NCI-H1092 (cell line): ENCODE measurements around the gene XRCC1.

Source experiments
- DNase-seq: peaks from one replicate; lab custom pipeline; 2025; lab: John Stamatoyannopoulos, UW

XRCC1 gene, protein sequence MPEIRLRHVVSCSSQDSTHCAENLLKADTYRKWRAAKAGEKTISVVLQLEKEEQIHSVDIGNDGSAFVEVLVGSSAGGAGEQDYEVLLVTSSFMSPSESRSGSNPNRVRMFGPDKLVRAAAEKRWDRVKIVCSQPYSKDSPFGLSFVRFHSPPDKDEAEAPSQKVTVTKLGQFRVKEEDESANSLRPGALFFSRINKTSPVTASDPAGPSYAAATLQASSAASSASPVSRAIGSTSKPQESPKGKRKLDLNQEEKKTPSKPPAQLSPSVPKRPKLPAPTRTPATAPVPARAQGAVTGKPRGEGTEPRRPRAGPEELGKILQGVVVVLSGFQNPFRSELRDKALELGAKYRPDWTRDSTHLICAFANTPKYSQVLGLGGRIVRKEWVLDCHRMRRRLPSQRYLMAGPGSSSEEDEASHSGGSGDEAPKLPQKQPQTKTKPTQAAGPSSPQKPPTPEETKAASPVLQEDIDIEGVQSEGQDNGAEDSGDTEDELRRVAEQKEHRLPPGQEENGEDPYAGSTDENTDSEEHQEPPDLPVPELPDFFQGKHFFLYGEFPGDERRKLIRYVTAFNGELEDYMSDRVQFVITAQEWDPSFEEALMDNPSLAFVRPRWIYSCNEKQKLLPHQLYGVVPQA

DNA sequence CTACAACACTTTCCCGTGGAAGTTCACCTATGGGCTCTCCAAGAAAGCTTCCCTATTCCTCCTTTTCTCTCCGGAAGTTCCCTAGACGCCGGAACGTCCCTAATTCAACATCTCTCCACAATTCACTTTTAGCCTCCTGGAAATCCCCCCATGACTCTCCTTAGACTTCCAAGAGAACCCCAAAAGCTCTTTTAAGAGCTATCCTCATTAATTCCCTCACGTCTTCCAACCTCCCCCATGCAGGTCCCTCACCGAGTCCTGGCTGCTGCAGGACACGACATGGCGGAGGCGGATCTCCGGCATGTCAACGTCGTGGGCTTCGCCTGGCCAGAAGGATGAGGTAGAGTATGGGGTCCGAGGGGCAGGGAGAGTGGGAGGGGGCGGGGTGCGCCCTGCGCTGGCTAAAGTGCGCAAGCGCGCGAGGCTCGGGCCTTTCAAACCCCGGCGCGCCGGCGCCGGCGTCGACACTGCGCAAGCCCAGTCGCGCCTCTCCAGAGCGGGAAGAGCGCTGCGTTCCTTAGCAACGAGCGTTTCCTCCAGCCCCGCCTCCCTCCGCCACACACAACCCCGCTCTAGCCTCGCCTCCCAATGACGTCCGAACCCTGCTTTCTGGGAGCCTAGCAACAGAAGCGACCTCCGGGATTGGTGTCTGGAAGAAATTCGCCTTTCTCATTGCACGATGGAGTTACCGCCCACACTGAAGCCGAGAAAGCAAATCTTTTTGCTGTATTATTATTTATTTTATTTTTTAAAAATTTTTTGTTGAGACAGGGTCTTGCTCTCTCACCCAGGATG is at the start of gene XRCC1, which contains the start of gene PINLYP:
Gene XRCC1, minus strand, starts transcription at position 372 of the 795 bp plus-strand sequence. Its CDS starts 69 bp downstream, at position 303.
Gene PINLYP, plus strand, starts transcription at position 646 of the 795 bp plus-strand sequence. CDS start 1,391 bp downstream, outside the sequence.
- DNase-seq = peak; percentile 96

DNA sequence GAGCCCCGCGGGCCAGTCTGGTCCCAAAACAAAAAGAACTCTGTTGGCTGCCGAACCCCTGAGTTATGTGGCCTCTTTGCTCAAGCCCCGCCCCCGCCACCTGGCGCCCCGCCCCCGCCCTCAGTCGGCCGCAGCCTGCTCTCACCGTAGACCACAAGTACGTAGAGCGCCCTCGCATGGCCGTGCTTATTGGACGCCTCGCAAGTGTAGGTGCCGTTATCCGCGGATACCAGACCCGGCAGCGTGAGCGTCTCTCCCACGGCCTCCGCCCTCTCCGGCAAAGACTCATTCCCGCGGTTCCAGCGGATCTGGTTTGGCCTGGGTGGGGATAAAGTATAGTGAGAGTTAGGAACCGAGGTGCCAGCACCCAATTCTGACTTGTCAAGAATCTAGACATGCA is 49.6 kb upstream of the XRCC1 start:
- no peak for DNase-seq

DNA sequence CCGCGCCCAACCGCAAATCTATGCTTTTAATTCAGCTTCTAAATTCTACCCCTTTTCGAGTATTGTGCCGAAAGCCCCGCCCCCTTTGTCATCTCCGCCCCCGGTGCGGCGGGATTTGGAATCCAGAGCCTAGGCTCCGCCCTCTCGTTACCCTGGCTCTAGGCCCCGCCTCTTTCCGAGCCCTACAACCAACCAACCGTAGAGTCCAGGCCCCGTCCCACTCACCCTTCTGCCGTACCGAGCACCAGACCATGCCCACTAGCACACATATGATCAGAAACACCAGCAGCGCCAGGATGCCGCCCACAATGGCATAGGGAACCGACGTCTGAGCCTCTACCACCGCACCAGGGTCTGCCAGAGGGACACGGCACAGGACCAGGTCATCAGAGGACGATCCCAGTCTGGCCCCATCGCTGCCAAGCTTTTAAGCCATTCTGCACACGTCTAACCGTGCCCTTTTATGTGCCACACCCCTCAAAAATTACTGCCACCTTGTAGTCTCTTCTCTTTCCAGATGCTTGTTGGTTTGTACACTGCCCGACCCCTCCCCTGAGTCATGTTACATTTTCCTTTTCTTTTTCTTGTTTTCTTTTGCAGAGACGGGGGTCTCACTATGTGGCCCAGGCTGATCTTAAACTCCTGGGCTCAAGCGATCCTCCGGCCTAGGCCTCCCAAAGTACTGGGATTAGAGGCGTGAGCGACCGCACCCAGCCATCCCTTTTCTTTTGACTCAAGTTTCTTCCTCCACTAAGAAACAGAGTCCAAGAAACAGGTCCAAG is 48.8 kb upstream of the XRCC1 start:
- DNase-seq = no peak

DNA sequence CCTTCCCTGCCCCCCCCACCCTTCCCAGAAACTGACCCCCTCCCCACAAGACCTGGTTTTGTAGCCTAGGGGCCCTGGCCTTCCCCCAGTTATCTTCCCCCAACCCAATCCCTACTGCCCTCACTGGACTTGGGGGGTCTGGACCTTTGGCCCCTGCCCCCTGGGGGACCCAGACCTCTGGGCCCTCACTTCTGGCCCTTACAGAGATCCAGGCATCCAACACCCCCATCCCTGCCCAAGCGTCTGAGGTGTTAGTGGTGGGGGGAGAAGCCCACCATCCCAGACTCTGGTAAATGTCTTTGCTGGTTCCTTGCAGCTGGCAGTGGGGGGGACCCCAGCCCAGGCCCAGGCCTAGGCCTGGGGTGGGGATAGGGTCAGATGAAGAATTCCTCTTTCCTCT is 47.6 kb upstream of the XRCC1 start:
- DNase-seq = no peak

DNA sequence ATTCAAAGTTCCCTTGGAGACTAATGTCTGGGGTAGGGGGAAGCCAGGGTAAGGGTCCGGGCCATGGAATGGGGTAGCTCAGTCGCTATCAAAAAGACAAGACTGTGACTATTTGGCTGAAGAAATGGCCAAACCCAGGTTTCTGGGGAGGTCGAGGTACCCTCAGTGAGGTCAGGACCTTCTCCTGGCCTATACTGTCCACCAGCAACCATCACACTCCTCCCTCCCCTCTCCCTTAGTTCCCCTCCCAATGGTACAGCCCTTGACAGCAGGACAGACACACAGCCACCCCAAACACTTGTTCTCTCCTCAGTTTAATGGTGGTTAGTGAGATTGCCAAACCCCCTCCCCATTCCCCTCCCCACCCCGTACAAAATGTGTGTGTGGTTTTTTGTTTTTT is 46.7 kb upstream of the XRCC1 start:
- no peak for DNase-seq

DNA sequence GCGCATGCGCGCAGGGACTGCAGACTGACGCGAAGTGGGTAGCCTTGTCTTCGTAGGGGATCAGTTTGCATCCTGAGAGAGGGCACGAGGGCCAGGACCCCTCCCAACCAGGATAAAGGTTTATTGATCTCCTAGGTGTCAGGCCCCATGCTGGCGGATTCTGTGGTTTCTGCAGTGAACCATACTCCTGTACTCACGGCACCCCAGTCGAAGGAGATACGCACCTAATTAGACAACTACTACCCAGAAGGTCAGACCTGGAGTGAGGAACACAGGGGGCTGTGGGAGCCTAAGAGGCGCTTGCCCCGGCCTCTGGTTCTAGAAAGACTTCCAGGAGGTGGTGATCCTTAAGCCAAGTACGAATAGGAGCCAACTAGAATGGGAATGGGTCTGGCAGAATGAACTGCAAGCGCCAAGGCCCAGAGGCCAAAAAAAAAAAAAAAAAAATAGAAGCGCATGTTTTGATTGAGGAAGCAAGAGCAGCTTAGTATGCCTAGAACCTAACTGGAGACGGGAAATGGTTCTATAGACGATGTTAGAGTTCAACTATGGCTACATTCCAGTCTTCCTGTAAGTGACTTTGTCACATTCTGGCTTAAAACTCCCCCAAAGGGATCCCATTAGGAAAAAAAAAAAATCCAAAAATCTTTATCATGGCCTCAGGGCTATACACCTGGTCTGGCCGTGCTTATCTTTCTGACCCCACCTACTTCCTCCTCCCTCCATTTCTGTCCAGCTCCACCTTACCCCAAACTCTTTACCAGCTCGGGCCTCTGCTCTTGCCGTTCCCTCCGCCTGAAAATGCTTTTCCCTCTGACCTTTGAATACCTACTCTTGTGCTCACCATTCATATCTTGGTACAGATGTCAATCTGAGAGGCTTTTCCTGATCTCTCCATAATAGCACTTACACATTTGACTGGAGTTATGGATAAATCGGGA is 45.0 kb upstream of the XRCC1 start:
- DNase-seq = no peak

DNA sequence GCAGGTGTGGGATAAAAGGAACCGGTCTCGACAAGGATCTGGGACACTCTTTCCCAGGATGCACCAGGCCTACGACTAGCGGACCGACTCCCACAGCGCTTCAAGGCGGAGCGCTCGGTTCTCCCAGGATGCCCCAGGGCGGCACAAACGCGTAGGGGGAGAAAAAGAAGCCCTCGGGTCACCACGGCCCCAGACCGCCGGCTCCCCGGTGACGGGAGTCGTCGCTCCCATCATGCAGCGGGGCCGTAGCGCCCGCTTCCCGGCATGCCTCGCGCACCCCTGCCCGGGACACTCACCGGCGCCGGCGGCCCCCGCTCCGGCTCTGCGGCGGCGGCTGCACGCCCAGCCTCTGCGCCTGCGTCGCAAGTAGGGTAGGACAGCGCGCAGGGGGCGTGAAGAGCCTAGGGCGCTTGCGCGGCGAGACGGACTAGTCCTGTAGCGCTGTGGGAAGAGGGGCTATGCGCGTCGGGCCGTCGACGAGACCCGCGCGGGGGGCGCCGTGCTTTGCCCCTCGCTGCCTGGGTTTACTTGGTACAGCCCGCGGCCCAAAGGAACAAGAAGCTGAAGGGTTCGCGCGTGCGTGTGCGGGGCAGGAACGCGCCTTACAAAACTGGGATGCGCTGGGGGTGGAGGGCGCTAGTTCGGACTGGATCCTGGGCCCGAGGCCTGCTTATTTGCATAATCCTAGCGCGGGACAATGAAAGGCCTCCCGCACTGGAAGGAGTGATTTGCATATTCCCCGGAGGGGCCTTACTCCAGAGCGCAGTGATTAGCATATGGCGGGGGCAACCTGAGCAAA is 44.1 kb upstream of the XRCC1 start, which contains the start of gene ZNF428:
Gene ZNF428, minus strand, starts transcription at position 368 of the 799 bp plus-strand sequence. CDS start 5,325 bp downstream, outside the sequence.
- peak; percentile 80 for DNase-seq

DNA sequence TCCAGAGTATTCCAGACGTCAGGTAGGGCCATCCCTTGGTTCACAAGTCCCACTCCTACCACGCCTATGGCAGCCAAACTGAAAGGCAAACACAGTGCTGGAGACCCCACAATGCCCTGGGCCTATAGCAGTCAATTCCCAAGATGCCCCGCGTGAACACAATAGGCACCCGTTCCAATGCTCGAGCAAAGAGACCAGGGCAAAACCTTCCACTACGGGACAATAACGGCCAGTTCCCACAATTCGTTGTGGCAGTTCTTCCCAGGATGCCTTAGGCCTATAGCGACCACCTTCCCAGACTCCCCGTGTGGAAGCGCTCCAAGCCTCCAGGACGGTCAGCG is 43.6 kb upstream of the XRCC1 start:
- DNase-seq = peak; percentile 39

DNA sequence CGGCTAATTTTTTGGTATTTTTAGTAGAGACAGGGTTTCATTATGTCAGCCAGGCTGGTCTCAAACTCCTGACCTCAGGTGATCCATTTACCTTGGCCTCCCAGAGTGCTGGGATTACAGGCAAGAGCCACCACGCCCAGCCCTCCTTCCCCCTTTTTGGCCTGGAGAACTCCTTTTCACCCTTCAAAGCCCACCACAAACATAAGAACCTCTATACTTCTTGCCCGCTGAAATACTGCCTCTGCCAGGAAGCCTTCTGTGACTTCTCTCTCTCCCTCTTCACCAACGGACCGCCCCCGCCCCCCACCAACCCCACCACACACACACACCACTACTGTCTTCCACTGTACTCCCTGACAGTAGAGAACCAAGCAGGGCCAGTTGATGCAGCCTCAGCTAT is 41.6 kb upstream of the XRCC1 start:
- DNase-seq = no peak

DNA sequence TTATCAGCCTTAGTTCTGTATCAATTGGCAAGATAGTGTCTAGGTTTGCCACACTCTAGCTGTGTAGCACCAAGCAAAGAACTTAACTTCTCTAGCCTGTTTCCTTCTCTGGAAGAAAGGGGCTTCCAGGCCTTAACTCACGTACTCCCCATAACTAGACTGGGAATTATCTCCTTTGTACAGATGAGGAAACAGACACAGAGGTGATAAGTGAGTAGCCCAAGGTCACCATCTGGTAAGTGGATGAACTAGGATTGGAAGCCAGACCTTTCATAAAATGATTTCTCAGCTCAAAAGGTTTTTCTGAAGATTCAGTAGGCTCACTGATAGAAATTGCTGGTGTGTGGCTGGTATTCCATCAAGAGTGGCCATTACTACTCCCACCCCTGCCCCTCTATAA is 41.0 kb upstream of the XRCC1 start:
- DNase-seq = no peak

DNA sequence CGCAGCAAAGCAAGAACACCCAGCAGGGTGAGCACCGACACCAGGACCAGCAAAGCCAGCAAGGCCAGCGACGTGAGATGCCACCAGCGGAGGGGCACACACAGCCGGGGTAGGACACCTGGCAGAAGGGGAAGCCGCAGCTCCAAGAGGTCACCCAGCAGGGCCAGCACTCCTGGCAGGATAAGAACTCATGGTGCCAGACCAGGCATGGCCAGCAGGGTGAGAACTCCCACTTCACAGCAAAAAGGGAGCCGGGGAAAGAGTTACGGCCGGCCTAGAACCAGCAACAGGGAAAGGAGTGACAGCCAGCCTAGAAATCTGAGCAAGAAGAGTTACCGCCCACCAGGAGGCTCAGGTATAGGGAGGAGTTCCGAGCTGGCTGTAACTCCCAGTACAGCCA is 37.0 kb upstream of the XRCC1 start:
- DNase-seq = no peak

DNA sequence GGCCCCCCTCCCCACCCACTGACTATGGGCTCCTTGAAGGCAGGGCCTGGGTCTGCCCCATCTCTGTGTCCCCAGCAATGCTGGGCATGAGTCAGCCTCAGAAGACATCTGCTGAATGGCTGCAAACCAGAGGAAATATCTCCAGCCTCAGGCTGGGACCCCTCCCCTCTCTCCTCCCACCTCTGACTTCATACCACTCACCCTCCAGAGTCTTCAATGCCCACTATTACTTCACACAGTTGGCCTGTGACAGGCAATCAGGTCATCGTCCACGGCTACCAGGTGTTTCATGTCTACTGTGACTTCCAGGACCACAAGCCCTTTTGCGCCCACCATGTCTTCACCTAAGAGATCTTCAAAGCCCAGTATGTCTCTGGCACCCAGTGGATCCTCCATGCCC is 36.5 kb upstream of the XRCC1 start, which contains the start of gene SRRM5:
Gene SRRM5, plus strand, starts transcription at position 301 of the 400 bp plus-strand sequence. Its CDS starts 34 bp downstream, at position 335.
- no peak for DNase-seq

DNA sequence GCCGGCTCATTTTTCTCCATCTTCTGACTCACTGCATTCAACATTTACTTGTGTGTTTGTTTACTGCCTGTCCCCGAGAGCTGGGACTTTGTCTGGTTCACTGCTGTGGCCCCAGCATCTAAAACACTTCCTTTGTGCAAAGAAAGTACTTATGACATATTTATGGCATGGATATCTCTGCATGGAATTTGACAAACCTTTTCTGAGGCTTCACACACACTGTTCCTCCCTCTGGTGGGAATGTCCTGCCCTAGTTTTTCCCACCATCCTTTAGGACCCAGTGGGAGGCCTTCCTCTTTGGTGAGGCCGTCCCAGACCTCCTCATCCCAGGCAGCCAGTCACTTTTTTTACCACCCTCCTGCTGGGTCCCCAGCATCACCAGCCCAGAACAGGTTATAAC is 35.2 kb upstream of the XRCC1 start:
- DNase-seq = no peak

DNA sequence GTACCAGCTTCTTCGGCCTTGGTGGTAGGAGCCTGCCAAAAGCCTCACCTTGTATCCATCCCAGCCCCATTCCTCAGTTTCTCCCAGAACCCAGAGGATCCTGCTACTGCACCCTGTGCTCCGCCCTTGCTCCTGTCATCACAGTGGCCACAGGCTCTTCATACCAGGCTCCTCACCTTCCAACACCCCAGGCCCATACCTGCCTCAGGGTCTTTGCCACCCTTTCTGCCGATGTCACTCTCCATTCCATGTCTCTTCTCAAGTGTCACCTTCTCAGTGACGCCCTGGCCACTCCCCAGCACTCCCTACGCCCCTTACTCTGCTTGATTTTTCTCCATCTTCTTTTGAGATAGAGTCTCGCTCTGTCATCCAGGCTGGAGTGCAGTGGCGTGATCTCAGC is 34.5 kb upstream of the XRCC1 start:
- DNase-seq = no peak

DNA sequence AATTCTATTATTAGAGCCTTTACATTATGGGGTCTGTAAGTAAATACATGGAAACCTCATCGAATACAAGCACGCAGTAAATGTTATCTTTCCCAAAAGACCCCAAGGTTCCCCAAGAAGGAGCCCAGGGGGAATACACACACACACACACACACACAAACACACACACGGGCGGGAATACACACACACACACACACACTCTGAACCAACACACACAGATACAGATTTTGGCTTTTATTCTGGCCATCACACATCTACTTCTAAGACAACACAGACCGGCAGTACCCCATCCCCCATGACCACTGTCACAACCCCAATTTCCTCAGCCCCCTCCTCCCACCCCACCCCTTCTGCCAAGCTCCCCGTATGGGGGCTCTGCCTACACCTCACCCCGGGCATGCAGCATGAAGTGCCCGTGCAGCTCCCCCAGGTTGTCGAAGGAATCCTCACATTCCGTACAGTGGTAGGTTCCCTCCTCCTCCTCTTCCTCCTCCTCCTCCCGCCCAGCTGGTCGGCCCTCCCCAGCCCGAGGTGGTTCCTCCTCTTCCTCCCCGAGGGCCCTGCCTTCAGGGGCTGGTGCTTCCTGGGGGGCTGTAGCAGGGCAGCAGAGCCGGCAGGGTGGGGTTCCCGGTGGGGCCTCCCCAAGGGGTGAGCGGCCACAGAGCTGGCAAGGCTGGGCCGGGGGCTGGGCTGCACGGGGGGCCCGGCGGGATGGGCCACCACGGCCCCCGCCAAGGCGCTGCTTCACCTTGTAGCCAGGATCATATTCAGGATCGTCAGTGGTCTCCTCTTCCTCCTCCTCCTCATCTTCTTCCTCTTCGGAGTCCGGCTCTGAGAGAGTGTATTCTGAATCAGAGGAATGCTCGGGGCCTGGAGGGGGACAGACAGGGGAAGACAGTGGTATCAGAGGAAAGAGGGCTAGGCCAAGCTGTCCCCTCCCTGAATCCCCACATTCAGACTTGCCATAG is 32.2 kb upstream of the XRCC1 start:
- no peak for DNase-seq

DNA sequence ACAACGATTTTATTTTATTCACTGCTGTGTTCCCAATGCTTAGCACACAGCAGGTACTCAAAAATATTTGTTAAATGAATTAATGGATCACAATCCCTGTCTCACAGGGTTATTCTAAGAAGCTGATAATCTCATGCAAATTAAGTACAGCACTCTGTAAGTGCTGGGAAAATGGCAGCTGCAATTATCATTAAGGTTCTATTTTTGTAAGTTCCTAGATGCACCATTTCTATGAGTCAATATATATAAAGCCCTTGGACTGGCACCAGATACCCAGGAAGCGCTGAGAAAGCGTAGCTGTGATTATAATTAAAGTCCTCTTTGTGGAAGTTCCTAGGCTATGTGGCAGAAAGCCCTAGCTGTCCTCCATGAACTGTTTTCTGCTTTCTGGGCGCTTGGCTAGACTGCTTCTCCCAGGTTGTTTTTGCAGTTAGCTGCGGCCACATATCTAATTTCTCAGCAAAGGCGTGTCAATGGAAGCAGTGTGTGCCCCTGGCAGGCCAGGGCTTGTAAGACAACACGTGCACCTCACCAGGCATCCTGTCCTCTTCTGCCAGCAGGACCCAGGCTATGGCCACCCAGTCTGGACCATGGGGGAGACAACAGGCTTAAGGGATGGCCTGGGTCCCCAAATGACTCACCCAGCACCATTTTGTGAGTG is 31.4 kb upstream of the XRCC1 start:
- DNase-seq = no peak

DNA sequence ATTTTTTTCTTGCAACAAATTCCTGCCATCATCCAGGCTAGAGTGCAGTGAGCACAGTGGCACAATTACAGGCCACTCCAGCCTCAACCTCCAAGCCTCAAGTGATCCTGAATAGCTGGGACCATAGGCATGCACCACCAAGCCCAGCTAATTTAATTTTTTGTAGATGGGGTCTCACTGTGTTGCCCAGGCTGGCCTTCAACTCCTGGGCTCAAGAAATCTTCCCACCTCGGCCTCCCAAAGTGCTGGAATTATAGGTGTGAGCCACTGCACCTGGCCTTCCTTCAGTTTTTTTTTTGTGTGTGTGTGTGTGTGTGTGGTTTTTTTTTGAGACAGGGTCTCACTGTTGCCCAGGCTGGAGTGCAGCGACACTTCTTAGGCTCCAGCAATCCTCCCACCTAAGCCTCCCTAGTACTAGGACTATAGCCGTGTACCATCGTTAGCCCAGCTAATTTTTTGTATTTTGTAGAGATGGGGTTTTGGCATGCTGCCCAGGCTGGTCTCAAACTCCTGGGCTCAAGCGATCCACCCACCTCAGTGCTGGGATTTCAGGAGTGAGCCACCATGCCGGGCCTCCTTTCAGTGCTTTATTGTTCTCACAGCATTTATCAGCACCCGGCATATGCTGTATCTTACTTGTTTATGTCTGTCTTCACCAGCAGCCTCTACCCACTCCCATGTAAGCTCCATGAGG is 30.7 kb upstream of the XRCC1 start:
- DNase-seq = no peak
